Activated CD4-positive, alpha-beta T cell treated with anti-CD3 and anti-CD28 coated beads, Interleukin-2, amount 50 U/mL, for 4 hours (primary cell): Measurements from ENCODE around the gene TSFM.

Experiments used
- DNase-seq, 2 experiments: peaks; one replicate each; pipeline ENCODE4 v3.0.0-alpha.2; 2020

Gene TSFM

DNA sequence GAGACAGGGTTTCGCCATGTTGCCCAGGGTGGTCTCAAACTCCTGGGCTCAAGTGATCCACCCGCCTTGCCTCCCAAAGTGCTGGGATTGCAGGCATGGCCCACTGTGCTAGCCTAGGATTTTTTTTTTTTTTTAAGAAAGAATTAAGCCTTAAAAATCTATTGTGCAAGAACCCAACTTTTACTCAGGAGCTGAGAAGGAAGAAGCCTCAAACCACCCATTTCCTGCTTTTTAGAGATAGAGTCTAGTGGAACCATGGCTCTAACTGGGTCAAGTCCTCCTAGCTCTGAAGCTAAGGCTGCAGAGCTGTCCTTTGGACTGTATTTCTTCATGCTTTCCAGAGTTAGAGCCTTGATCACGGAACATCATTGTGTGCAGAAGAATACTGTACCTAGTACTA, 1.3 kb upstream of the TSFM start:
- no peak for DNase-seq

DNA sequence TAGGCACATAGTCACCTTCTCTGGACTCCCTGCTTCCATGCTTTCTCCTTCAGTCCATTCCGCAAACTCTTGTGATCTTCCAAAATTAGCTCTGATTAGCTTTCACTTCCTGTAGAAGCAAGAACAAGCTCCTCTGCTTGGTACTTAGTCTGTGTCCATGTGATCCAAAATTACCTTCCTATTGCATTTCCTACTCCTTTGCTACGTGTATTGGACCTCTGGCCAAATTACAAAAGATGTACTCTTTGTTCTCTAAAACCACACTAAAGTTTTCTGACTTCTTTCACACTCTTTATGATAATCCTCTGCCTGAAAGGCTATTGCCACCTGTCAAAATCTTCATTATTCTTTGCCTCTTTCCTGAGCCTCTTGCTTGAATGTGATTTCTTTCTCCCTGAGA, 786 bp upstream of the TSFM start:
- DNase-seq, result no peak

DNA sequence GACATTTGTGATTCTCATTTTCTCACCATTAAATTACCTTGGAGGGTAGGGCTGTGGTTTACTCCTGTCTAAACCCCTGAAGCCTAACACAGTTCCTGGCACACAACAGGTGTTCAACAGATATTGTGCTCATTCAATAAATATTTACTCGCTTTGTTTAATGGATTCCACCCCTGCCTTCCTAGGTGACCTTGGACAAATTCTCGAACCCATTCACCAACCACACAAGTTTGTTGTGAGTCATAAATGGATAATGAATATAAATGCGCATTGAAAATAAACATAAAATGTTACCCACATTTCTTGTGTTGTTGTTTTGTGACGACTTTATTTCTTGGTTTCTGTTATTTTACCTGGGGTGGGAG, 362 bp upstream of the TSFM start:
- no peak for DNase-seq

DNA sequence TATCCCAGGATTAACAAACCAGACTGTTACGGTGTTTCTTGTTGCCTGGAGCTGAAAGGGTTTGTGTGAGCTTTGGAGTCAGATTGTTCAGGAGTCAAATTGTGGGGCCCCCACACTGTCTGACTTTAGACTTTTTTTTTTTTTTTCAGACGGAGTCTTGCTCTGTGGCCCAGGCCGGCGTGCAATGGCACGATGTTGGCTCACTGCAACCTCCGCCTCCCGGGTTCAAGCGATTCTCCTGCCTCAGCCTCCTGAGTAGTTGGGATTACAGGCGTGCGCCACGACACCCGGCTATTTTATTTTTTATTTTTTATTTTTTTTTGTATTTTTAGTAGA, 847 bp downstream of the TSFM start:
- DNase-seq, result no peak

DNA sequence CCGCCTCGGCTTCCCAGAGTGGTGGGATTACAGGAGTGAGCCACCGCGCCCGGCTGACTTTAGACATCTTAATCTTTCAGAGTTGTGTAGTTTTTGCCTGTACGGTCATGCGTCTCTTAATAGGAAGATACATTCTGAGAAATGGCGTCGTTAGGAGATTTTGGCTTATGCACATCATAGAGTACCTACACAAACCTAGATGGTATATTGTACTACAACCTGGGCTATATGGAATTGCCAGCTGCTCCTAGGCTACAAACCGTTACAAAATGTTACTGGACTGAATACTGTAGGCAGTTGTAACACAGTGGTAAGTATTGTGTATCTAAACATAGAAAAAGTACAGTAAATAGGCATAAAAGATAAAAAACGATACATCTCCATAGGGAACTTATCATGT, 1.3 kb downstream of the TSFM start:
- no peak for DNase-seq

DNA sequence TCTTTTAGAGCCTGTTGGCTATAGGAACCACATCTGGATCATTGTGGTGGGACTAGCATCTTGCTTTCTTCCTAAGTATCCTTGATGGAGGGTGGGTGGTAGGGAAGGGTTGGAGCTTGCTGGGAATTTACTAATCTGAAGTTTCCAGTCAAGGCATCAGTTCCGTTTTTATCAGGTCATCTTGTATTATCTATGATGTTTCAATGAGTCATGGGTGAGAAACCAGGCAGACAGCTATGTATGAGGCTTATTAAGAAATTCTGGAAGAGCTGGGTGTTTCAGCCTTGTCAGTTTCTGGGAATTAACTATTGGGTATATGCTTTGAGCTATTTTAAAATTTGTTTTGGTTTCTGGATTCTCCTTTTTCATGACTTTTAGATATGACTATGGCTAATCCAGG, 11.3 kb downstream of the TSFM start:
- no peak for DNase-seq

DNA sequence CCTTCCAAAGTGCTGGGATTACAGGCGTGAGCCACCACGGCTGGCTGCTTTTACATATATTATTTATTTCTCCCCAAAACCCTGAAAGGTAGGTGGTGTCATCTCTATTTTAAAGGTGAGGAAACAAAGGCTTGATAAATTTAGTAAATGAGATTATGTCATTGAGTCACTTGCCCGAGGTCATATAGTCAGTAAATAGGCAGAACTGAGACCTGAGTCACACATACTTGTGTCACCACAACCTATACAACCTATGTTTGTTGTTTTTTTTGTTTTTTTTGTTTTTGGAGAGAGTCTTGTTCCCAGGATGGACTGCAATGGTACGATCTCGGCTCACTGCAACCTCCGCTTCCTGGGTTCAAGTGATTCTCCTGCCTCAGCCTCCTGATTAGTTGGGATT, 12.8 kb downstream of the TSFM start:
- DNase-seq, result no peak

DNA sequence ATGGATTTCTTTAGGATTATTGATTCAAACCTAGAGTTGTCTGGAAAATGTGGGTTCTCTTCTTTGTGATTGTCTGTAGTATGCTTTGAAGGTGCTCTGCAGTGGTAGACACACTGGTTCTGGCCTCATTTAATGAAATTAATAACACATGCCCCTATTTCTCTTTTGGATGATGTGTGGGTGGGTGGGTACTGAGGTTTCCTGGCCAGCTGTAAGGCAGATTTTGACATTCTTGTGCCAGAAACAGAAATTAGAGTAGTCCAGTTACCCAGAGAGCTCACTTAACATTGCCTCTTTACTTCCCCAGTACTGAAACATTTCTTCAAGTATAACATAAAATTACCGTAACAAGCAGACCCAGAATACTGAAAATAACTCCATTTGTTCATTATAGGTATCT, 14.4 kb downstream of the TSFM start:
- no peak for DNase-seq

DNA sequence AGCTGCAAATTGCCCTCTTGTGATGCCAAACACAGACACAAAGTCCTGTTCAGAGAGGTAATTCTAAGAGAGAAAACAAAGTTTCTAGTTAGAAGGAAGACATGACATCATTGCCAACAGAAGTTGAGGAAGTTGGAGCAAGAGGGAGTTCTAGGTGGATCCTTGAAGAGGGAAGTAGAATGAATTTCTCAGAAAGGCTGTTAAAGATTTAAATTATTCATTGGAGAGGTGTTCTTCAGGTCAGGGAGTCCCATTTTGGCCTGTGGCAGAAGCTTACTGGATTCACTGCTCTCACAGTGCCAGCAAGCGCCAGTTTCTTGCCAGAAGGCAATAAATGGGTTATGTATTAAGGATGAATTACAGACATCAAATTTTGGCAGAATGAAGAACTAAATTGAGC, 15.3 kb downstream of the TSFM start:
- DNase-seq, result no peak

DNA sequence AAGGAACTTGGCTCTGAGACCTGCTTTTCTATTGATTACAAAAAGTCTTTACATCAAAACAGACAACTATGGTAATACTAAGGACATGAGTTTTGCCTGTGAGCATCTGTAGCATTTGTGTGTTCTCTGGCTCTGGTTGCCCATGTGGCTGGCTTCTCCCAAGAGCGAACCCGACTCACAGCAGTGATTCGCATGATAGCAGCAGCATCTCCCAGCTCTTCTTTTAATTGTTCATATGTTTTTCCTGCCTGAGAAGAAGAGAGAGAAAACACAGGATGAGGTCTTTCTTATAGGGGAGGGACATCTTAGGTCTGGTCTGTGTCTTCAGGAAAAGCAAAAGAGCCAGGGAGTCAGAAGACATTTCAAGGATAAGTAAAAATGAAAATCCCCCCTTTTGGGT, 18.4 kb downstream of the TSFM start:
- DNase-seq, result no peak

DNA sequence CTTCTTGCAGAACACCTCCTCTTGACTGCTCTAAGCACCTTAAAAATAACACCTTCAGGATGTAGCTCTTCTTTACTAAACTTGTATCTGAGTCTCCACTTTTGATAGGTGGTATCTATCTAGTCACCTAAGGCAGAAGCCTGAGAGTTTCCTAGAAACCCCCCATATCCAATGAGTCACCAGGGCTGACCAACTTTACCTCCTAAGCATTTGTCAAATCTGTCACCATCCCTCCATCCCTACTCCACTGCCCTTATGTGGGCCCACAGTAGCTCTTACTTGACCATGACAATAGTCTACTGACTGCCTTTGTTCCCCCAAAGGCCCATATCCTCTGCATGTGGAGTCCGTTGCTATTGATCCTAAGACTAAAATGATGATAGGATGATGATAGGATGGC, 20.0 kb downstream of the TSFM start:
- DNase-seq, result no peak

DNA sequence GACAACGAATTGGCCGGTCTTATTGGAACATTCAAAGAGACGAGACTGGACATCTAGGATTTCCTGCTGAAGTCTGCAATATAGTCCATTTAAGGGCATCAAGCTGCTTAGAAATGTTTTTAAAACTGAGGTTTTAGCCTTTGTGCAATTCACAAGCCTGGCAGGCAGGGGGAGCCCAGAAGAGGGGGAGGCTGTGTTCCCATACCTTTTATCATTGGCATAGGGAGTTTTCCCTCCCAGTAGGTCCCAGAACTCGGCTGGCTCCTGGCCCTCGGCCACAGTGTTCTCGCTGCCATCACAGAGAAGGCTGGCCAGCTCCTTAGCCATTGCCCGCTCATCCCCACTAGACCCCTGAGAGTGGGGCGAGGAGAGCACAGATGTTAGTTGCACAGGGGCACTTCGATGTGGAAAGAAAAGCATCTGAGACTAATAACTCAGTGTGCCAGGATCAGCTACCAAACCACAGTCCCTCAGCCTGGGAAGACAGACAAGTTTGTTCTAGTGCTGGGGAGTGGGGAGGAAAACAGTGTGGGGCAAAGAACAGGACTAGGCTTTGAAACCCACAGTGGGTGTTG, 20.8 kb downstream of the TSFM start:
- DNase-seq, result peak; percentile 15 to 30

DNA sequence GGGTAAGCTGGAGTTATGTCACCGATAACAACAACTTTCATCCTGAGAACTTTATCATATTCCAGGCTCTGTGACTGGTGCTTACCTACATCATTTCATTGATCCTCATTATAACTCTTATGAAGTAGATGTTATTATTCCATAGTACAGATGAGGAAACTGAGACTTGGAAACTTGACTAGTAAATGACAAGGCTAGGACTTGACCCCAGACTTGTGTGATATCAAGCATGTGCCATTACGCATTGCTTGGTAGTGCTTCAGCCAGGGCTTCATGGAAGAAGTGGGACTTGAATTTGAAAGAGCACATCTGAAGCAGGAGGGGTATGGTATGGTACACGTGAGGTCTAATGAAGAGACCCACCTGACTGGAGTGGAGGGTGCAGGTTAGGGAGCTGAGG, 24.1 kb downstream of the TSFM start:
- no peak for DNase-seq

DNA sequence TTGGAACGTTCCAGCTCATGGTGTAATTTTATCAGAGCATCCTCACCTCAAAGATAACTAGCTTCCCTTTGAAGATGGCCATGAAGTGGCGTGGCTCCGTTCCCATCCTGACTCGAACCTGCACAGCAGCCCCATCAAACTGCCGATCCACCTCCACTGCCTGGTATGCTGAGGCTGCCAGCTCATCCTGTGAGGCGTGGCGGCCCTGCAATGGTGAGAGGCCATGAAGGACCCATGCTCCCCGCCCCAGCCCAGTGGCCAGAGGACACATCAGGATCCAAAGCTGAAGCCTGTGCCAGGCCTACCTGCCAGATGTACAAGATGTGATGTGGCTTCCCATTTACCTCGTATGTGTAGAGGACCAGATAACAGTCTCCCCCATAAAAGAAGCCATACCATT, 24.7 kb downstream of the TSFM start:
- DNase-seq, result no peak

DNA sequence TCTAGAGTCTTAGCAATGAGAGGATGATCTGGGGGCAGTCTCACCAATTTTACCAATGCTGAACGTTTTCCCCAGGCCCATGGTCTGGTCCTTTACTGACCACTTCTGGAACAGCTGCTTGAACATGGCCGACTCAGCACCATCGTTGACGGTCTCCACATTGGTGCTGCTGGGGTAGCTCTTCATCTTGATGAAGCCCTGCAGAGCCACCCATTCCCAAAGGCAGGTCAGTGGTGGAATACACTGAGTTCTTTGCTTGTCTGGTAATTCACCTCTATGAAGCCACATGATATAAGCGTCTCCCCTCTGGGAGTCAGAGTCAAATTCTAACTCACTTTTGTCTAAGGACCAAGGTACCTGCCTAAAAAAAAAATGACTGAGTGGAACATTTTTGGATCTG, 25.8 kb downstream of the TSFM start:
- DNase-seq, result no peak

DNA sequence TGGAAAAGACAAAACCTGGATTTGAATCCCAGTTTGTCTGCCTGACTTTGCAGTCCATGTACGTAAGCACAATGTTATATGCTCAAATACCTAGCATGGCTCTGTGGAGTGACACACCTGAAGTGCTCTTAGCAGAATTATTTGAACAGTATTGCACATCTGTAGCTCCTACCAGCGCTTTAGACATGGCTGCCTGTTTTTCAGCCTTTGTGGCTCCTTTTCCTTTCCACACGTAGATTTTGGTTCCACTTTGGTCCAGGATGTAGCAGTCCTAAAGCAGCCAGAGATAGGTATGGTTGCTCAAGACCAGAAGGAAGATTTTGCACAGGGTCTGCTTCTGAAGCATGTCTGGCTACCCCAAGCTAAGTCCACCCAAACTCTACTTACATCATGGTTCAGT, 26.8 kb downstream of the TSFM start:
- DNase-seq, result no peak

DNA sequence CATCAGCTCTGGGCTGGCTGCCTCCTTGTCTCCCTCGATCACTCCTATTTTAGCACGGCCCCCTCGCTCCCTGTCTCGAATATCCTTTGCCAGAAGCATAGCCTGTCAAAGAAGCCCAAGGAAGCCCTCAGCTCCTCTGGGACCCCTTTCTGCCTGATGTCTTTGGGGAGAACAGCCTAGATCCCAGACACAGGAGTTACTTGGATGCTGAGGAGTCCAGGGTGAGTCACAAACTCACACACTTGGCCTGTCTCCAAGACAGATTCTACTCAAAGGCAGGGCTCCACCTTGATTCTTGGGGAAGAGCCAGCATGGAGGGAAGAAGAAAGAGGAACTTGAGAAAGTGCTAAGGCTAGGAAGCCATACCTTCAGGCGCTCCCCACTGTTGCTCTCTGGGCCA, 27.9 kb downstream of the TSFM start:
- no peak for DNase-seq

DNA sequence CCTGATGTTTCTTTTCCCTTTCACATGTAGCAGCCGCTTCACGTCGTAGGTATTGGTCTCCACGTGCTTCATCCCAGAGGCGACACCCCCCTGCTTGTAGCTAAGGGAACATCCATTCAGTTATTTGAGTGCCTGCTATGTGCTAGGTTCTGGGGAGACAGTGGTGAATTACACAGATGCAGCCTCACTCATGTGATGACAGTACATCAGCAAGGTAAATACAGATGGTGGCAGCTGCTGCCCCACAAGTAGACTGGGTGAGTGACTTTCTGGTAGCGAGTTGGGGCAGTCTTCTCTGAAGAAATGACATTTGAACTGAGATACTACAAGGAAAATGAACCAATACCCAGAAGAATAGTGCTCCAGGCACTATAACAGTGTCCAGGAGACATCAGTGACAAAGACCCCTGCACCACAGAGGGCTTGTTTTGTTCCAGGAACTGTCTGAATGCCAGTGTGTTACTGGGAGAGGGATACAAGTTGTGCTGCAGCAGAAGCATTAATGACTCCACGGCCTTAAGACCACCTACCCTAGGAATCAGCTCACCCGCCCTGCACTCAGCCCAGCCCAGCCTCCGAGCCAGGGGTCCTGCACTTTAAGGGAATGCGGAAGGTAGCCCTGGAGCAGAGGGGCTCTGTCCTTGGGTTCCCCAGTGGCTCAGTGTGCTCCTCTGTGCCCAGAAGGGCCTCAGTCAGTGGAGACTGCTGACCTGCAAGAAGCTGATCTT, 28.6 kb downstream of the TSFM start:
- no peak for DNase-seq

DNA sequence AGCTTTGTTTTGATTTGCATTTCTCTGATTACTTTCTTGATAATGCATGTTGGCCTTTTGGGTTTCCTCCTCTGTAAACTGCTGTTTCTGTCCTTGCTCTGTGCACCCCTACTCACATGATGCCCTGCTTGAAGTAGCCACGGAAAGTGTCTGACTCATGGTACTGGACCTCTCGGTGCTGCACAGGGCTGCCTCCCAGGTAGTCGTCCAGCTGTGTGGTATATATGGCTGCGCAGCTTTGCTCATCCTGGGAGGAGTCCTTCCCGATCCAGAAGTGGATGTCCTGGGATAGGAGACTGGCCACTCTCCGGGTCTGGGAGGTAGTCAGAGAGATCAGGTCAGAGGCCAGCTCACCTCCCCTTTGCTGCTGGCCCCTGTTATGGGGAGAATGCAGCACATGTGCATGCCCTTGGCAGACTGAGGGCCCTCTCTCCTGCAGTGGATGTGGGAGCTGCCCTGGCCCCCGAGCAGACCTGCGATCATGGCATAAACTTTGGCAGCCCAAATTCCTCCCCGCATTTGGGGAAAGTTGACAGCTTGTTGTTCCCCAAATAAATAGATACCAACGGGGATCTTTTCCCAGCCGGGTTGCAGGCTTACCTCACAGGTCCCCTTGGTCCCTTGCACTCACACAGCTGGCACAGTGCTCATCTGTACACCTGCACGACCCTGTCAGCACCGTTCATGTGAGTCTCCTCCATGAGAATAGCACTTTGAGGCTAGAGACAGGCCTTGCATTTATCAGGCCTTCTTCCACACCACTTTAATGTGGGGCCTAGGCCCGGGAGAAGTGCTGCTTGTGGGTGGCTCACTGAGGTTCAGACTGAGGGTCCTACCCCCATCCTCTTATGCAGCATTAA, 30.8 kb downstream of the TSFM start:
- no peak for DNase-seq

DNA sequence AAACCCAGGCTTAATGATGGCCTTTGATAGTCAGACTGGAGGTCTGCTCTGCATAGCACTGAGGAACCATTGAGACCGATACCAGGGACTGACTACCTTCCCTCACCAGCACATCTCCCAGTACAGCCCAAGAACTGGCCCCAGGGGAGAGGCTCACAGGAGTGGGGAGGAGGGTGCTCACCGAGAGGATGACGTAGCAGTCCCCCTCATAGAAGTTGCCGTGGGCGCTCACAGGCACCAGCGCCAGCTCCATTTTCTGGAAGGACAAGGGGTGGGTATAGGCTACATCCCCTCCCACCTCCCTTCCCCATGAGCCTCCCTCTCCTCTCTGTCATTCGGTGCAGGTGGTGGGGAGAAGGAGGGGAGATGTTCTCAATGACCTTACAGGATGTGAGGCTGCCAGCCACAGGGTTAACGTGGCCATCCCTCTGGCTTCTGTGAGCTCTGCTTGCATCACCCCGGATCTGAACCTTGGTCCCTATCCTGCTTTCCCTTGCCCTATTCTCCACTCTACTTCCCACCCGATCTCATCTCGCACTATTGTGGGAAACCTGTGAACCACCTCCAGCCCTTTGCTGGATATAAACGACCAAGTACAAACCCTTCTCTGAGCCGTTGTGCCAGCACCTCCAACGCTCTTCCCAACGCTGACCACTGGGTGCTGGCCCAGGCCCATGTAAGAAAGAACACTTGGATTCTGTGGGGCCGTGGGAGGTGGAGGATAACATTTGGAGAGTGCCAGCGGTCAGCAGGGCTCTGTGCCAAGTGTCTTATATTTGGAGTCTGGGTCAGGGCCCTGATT, 31.6 kb downstream of the TSFM start:
- DNase-seq, result no peak

DNA sequence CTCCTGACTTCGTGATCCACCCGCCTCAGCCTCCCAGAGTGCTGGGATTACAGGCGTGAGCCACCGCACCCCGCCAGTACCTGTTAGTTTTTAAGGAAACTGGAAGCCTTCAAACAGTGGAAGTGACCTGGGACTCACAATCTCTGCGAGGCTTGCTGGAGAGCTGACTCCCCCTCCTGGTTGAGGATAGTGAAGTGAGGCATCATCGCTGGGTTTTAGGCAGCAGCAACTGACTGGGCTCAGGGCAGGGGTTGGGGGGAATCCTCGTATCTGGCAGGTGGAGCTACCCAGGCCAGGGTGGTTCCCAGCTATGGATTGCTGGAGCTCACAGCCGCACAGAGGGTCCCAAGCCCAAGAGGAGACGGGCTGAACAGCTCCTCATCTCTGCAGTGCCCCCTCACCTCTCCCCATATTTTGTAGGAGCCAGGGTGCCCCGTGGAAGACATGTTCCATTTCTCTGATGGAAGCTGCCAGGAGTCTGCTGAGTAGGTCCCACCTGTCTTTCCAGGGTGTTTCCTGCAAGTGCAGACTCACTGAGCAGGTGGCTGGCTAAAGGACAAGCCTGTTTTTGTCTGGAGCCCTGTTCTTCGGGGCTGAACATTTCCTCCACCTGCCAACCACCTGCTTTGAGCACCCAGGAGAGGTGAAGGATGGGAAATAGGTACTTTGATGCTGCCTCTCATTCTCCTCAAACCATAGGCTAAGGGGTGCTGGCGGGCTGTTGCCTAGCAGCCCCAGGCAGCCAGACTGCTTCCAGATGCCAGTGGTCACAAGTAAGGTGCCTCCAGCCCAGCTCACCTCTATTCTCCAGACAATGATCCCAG, 32.8 kb downstream of the TSFM start:
- DNase-seq, result no peak

DNA sequence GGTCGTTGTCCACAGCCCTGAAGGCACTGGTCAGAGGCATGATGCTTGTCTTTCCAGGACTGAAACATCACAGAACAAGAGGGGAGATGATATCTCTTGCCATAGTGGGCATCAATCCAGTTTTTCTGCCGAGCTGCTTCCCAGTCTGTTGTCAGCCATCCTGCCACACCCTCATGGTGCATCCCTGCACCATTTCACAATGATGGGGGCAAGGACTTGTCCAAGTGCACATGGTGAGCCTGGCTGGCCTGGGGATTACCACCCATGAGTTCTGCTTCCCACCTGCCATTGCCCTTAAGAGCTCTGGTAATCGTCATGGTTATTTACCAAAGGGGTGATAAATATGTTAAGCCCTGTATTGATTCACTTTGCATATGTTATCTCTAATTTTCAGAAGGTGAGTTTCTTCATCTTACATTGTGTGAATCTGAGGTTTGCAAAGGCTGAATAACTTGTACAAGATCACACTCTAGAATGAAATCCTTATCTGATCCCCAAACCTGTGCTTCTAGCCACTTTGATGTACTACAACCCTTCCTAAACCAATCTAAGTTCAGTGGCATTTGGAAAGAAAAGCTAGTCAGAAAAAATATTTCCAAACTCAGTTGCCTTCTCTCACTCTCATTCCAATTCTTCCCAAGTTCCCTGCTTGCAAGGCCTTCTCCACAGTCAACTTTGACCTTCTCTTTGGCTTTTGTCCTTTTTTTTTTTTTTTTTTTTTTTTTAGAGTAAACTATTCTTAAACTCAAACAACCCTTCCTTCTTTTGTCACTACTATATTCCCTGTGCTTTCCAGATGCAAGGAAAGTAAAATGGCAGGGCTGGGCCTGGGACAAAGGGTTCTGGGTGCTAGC, 33.6 kb downstream of the TSFM start:
- no peak for DNase-seq
